GM21360 (cell line): ENCODE measurements around the gene CHRNA9.
"Not testable (repeated sequence)": the region's sequence is repeated elsewhere in the genome, so short reads cannot be mapped to it uniquely, and the experiment has no call there.

Experiments
- ATAC-seq: cut with Tn5 transposase; IDR thresholded peaks from one replicate; pipeline ENCODE4 v1.9.1; 2021; ENCODE audit warnings: mild to moderate bottlenecking, moderate library complexity; ENCODE audit not compliant: unreplicated experiment

CHRNA9 gene

GRCh38 chr4:40378619-40379018, 43.5 kb downstream of the CHRNA9 start:
- ATAC-seq, result no peak

GRCh38 chr4:40379248-40379647, 44.1 kb downstream of the CHRNA9 start:
- ATAC-seq, result no peak

- no peak for ATAC-seq
These were observed 45.5 kb downstream of the CHRNA9 start for GRCh38 chr4:40380647-40381046.

- no peak for ATAC-seq
These were observed 53.1 kb downstream of the CHRNA9 start for GRCh38 chr4:40388239-40388638.

GRCh38 chr4:40389986-40390385, 54.9 kb downstream of the CHRNA9 start:
- ATAC-seq, result no peak

GRCh38 chr4:40392241-40392640, 57.1 kb downstream of the CHRNA9 start:
- ATAC-seq, result not testable (repeated sequence)

- no peak for ATAC-seq
These were observed 59.1 kb downstream of the CHRNA9 start for GRCh38 chr4:40394236-40394635.

- no peak for ATAC-seq
These were observed 60.2 kb downstream of the CHRNA9 start for GRCh38 chr4:40395166-40395900.

GRCh38 chr4:40395908-40396793, 61.0 kb downstream of the CHRNA9 start:
- no peak for ATAC-seq

- no peak for ATAC-seq
These were observed 64.4 kb downstream of the CHRNA9 start for GRCh38 chr4:40399578-40399977.

- no peak for ATAC-seq
These were observed 66.0 kb downstream of the CHRNA9 start for GRCh38 chr4:40401096-40401495.

GRCh38 chr4:40401631-40402030, 66.5 kb downstream of the CHRNA9 start:
- ATAC-seq, result no peak

GRCh38 chr4:40402556-40402955, 67.4 kb downstream of the CHRNA9 start:
- ATAC-seq, result no peak

GRCh38 chr4:40403081-40403480, 67.9 kb downstream of the CHRNA9 start:
- no peak for ATAC-seq
